ENCODE measurements around the gene KEAP1.

- TF ChIP-seq EP300 (IDR thresholded peaks at IDR 0.05), result no peak
- TF ChIP-seq CTCF (IDR thresholded peaks at IDR 0.05), result no peak
- TF ChIP-seq POLR2AphosphoS5 (IDR thresholded peaks at IDR 0.05), result no peak
Observed at GRCh38 chr19:10525636-10526035, 22.5 kb upstream of the KEAP1 start.
